Measurements from ENCODE around the gene KRTAP17-1. TPM values are rescaled to one million over a fixed set of nuclear protein-coding genes. Genes with fewer than 3 reads are reported as not detected.
"Not testable (repeated sequence)": the region's sequence is repeated elsewhere in the genome, so short reads cannot be mapped to it uniquely, and the experiment has no call there.

KRTAP17-1 gene
- polyA plus RNA-seq, 1 donor (not counting 4 experiments of a cell fraction or from before 2014, with no cell fraction given): not detected

DNA sequence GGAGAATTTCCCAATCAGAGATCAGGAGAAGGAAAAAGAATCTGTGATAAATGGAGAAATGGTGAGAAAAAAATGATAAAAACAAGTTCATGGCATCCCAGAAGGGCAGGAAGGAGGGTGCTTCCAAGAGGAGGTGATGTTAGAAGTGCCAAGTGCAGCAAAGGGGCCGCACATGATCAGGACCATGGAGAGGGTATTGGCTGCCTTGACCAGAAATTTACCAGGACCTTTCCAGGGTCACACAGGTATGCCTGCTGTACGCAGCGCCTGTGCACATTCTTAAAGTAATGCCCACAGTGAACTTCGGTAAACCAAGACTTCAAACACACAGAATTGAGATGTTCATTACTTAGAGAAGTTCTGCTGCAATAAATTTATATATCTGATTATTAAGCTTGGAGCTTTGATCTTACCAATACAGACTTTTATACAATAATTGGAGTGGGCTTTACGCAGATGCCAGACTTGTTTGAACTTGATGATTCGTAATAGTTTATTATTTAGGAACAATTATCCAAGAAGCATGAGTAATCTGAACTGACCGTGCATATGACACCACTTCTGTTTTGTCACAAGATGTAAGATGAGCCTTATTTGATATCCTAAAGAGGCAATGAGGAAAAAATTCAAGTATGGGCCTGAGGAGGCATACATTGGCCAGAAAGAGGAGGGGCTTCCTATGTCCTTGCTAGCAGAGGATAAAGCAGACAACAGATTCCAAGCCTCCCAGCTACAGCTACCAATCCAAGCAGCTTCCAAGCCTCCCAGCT lies 37.3 kb upstream of the KRTAP17-1 start:
- peak; percentile 72 for FAIRE-seq

DNA sequence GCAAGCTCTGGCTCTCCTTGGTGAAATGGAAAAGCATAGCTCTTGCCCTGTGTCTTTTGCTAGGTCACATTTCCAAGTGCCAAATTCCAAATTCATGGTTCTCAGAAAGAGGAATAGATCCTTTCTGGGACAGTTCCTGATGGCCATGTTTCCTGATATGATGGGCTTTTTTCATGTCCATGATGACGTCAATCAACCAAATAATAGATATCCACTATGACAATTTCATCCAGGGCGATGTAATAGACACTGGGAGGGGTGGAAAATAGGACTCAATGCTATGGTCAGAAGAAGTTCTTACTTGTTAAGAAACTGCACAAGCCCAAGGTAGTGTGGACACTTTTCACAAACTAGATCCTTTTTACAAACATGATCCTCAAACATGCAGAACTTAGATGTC lies 35.7 kb upstream of the KRTAP17-1 start:
- DNase-seq (ENCODE audit: low read depth, low spot score) (no peak), FAIRE-seq (no peak)
- dilution Hi-C loops (cut with MboI; ENCODE audit: extremely low pct_ligation_motif_present, low sequenced_read_pairs): no loop called here
- Histone ChIP-seq H2AFZ (ENCODE audit: control insufficient read depth, low read length) (no peak overlapping the region), H3K9me3 (ENCODE audit: control insufficient read depth, low read depth, low read length) (no peaks in the 10 kb centered on the region), H3K4me1 (ENCODE audit: control insufficient read depth, extremely low read depth, insufficient read depth, low read length) (peaks cover 41% of the 10 kb centered on the region), H4K20me1 (ENCODE audit: control insufficient read depth, extremely low read depth, insufficient read depth, low read length) (no peaks in the 10 kb centered on the region), H3K4me2 (ENCODE audit: control insufficient read depth, extremely low read depth, insufficient read depth, low read depth, low read length) (no peak overlapping the region), H3K9ac (ENCODE audit: control insufficient read depth, extremely low read depth, insufficient read depth, low read length) (no peak overlapping the region), H3K27me3 (ENCODE audit: control insufficient read depth, extremely low read depth, insufficient read depth, low read length) (no peaks in the 10 kb centered on the region), H3K27ac (ENCODE audit: control insufficient read depth, insufficient read depth, low read length) (no peak overlapping the region), H3K9me1 (ENCODE audit: control insufficient read depth, extremely low read depth, insufficient read depth, low read length) (no peaks in the 10 kb centered on the region), H3K36me3 (ENCODE audit: control insufficient read depth in 2 of 2, extremely low read depth in 1 of 2, insufficient read depth in 2 of 2, low read length in 2 of 2) (no peaks in the 10 kb centered on the region), H3K79me2 (ENCODE audit: control insufficient read depth, insufficient read depth, low read length) (no peaks in the 10 kb centered on the region), H3K4me3 (ENCODE audit: control insufficient read depth in 2 of 3, extremely low read depth in 1 of 3, insufficient read depth in 2 of 3, low read depth in 1 of 3, low read length in 3 of 3) (no peak overlapping the region)
- TF ChIP-seq CTCF (optimal IDR thresholded peaks at IDR 0.05 in 1 of 3, IDR thresholded peaks at IDR 0.05 in 1 of 3, conservative IDR thresholded peaks at IDR 0.05 in 1 of 3; ENCODE audit: extremely low read depth in 1 of 3, insufficient read depth in 2 of 3, low read length in 3 of 3) (no peak), EZH2 (IDR thresholded peaks at IDR 0.05; ENCODE audit: low read length) (no peak)

More for the DNA sequence above, 37.3 kb upstream of the KRTAP17-1 start:
- no peak overlapping the region for H3K4me3 ChIP-seq (ENCODE audit: control insufficient read depth in 2 of 3, extremely low read depth in 1 of 3, insufficient read depth in 2 of 3, low read depth in 1 of 3, low read length in 3 of 3)
- dilution Hi-C loops (cut with MboI; ENCODE audit: extremely low pct_ligation_motif_present, low sequenced_read_pairs): no loop called here
- no peaks in the 10 kb centered on the region for H3K27me3 ChIP-seq (ENCODE audit: control insufficient read depth, extremely low read depth, insufficient read depth, low read length)
- no peaks in the 10 kb centered on the region for H3K36me3 ChIP-seq (ENCODE audit: control insufficient read depth in 2 of 2, extremely low read depth in 1 of 2, insufficient read depth in 2 of 2, low read length in 2 of 2)
- TF ChIP-seq CTCF (optimal IDR thresholded peaks at IDR 0.05 in 1 of 3, IDR thresholded peaks at IDR 0.05 in 1 of 3, conservative IDR thresholded peaks at IDR 0.05 in 1 of 3; ENCODE audit: extremely low read depth in 1 of 3, insufficient read depth in 2 of 3, low read length in 3 of 3) (no peak), EZH2 (IDR thresholded peaks at IDR 0.05; ENCODE audit: low read length) (no peak)
- DNase-seq (ENCODE audit: low read depth, low spot score): no peak
- no peaks in the 10 kb centered on the region for H3K79me2 ChIP-seq (ENCODE audit: control insufficient read depth, insufficient read depth, low read length)
- H3K9me3 ChIP-seq (ENCODE audit: control insufficient read depth, low read depth, low read length): no peaks in the 10 kb centered on the region
- H4K20me1 ChIP-seq (ENCODE audit: control insufficient read depth, extremely low read depth, insufficient read depth, low read length): no peaks in the 10 kb centered on the region
- H3K27ac ChIP-seq (ENCODE audit: control insufficient read depth, insufficient read depth, low read length): no peak overlapping the region
- H3K9ac ChIP-seq (ENCODE audit: control insufficient read depth, extremely low read depth, insufficient read depth, low read length): no peak overlapping the region
- H2AFZ ChIP-seq (ENCODE audit: control insufficient read depth, low read length): no peak overlapping the region
- H3K9me1 ChIP-seq (ENCODE audit: control insufficient read depth, extremely low read depth, insufficient read depth, low read length): no peaks in the 10 kb centered on the region
- H3K4me1 ChIP-seq (ENCODE audit: control insufficient read depth, extremely low read depth, insufficient read depth, low read length): peaks cover 36% of the 10 kb centered on the region
- H3K4me2 ChIP-seq (ENCODE audit: control insufficient read depth, extremely low read depth, insufficient read depth, low read depth, low read length): peak overlapping the region; percentile 29

DNA sequence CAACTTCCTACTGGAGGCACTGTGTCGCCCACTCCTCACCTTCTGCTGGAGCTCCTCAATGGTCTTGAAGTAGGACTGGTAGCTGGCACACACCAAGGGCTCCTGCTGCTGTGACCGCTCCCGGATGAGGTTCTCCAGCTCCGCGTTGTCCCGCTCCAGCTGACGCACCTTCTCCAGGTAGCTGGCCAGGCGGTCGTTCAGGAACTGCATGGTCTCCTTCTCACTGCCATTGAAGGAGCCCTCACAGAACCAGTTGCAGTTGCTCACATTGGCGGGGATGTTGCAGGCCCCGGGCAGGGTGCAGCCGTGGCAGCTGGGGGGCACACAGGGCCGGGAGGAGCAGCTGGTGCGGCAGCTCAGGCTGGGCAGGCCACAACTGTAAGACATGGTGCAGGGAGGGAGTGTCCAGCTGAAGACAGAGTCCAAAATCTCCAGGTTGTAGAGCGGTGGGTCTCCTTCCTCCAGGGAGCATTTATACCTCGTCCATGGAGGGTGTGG lies 34.9 kb upstream of the KRTAP17-1 start, which contains the start of gene KRT33A:
KRT33A (minus strand) TSS at position 448 of the 498 bp plus-strand sequence; CDS start at position 387, 61 bp downstream.
- FAIRE-seq; H3K9me3 ChIP-seq (ENCODE audit: control insufficient read depth, low read depth, low read length); H3K27ac ChIP-seq (ENCODE audit: control insufficient read depth, insufficient read depth, low read length); DNase-seq (ENCODE audit: low read depth, low spot score); H3K4me2 ChIP-seq (ENCODE audit: control insufficient read depth, extremely low read depth, insufficient read depth, low read depth, low read length); H3K4me3 ChIP-seq (ENCODE audit: control insufficient read depth in 2 of 3, extremely low read depth in 1 of 3, insufficient read depth in 2 of 3, low read depth in 1 of 3, low read length in 3 of 3); H3K9ac ChIP-seq (ENCODE audit: control insufficient read depth, extremely low read depth, insufficient read depth, low read length); H3K27me3 ChIP-seq (ENCODE audit: control insufficient read depth, extremely low read depth, insufficient read depth, low read length); H3K36me3 ChIP-seq (ENCODE audit: control insufficient read depth in 2 of 2, extremely low read depth in 1 of 2, insufficient read depth in 2 of 2, low read length in 2 of 2); H3K9me1 ChIP-seq (ENCODE audit: control insufficient read depth, extremely low read depth, insufficient read depth, low read length); dilution Hi-C loops (cut with MboI; ENCODE audit: extremely low pct_ligation_motif_present, low sequenced_read_pairs); H3K79me2 ChIP-seq (ENCODE audit: control insufficient read depth, insufficient read depth, low read length); H2AFZ ChIP-seq (ENCODE audit: control insufficient read depth, low read length); H4K20me1 ChIP-seq (ENCODE audit: control insufficient read depth, extremely low read depth, insufficient read depth, low read length): not testable (repeated sequence)
- H3K4me1 ChIP-seq (ENCODE audit: control insufficient read depth, extremely low read depth, insufficient read depth, low read length): peaks cover 41% of the 10 kb centered on the region

All from keratinocyte (primary cell).